T-cell (primary cell): ENCODE data around the gene ASPG. TPM values are rescaled to one million over a fixed set of nuclear protein-coding genes. Genes with fewer than 3 reads are reported as not detected.

Experiments
- ATAC-seq, 4 experiments: fragments of 200-7000 bp in 3 of 4; fragments of 150-1000 bp in 1 of 4; cut with Tn5 transposase; replicated peaks in 1 of 4; 1 replicate in 3 of 4; 2 replicates in 1 of 4; pipeline ENCODE4 v1.10.0; 2021; ENCODE audit warnings: moderate library complexity in 3 of 4, mild to moderate bottlenecking in 2 of 4, moderate number of reproducible peaks in 1 of 4
- CTCF ChIA-PET, 2 donors: fragments of 300-600 bp; sonication (Branson Sonifier 250); formaldehyde crosslinking; loops; one replicate each; lab custom pipeline; 2022; ENCODE audit warnings: antibody characterized with exemption in 2 of 2; lab: Charles Lee
- POLR2A ChIA-PET, 2 donors: fragments of 300-600 bp; sonication (Branson Sonifier 250); formaldehyde crosslinking; loops; one replicate each; lab custom pipeline; 2022; ENCODE audit warnings: antibody characterized with exemption in 2 of 2; lab: Charles Lee
- DNase-seq, 35 experiments: peaks; one replicate each; pipeline versions ENCODE4 v3.0.0 to v3.0.0-alpha.2; 2013 to 2023
- H3K27ac ChIP-seq: one replicate; pipeline ENCODE4 v1.5.1; 2013; ENCODE audit warnings: low read length
- H3K27me3 ChIP-seq, 2 experiments: replicated peaks in 1 of 2; 1 replicate in 1 of 2; 2 replicates in 1 of 2; pipeline versions ENCODE4 v1.6.1 to v1.7.0; 2013; ENCODE audit warnings: low read length in 1 of 2, mixed read lengths in 1 of 2; ENCODE audit not compliant: control insufficient read depth in 2 of 2, insufficient read depth in 2 of 2; ENCODE audit errors: extremely low read depth in 1 of 2
- H3K36me3 ChIP-seq, 2 donors: 1 replicate in 1 of 2; 2 replicates in 1 of 2; pipeline versions ENCODE4 v1.6.1 to v1.7.0; 2013; ENCODE audit warnings: low read length in 1 of 2; ENCODE audit not compliant: control insufficient read depth in 2 of 2, insufficient read depth in 1 of 2; ENCODE audit errors: extremely low read depth in 1 of 2
- H3K4me1 ChIP-seq, 2 experiments: 1 replicate in 1 of 2; 2 replicates in 1 of 2; pipeline versions ENCODE4 v1.6.1 to v1.7.0; 2013; ENCODE audit warnings: low read length in 2 of 2, mixed read lengths in 1 of 2; ENCODE audit not compliant: insufficient read depth in 2 of 2, control insufficient read depth in 1 of 2; ENCODE audit errors: extremely low read depth in 1 of 2
- H3K4me3 ChIP-seq, 2 donors: 1 replicate in 1 of 2; 2 replicates in 1 of 2; pipeline versions ENCODE4 v1.5.1 to v1.7.0; 2013; ENCODE audit warnings: mild to moderate bottlenecking in 2 of 2, low read length in 1 of 2, moderate library complexity in 1 of 2; ENCODE audit not compliant: control insufficient read depth in 1 of 2; ENCODE audit errors: extremely low read depth in 1 of 2
- H3K9me3 ChIP-seq: 2 replicates; pipeline ENCODE4 v1.7.0; 2013
- H3K27ac Mint-ChIP-seq, 2 donors: one replicate each; pipeline ENCODE4 v1.8.0; 2020 to 2021; ENCODE audit warnings: mild to moderate bottlenecking in 2 of 2, mixed read lengths in 2 of 2
- H3K27me3 Mint-ChIP-seq, 2 donors: one replicate each; pipeline ENCODE4 v1.8.0; 2021 to 2022; ENCODE audit warnings: mixed read lengths in 2 of 2
- H3K36me3 Mint-ChIP-seq: one replicate; pipeline ENCODE4 v1.8.0; 2021; ENCODE audit warnings: mixed read lengths
- H3K4me1 Mint-ChIP-seq, 3 donors: one replicate each; pipeline ENCODE4 v1.8.0; 2020 to 2022; ENCODE audit warnings: mixed read lengths in 3 of 3, mild to moderate bottlenecking in 1 of 3
- H3K4me3 Mint-ChIP-seq, 3 donors: one replicate each; pipeline ENCODE4 v1.8.0; 2020 to 2022; ENCODE audit warnings: mild to moderate bottlenecking in 3 of 3, mixed read lengths in 3 of 3, moderate library complexity in 3 of 3
- H3K9me3 Mint-ChIP-seq, 3 donors: one replicate each; pipeline ENCODE4 v1.8.0; 2020 to 2022; ENCODE audit warnings: mixed read lengths in 3 of 3
- WGBS: methylation state at CpG from one replicate; pipeline ENCODE4 v1.1.5; 2013; ENCODE audit warnings: missing lambda C conversion rate; ENCODE audit not compliant: insufficient coverage; 5-methylcytosine and 5-hydroxymethylcytosine counted together
- total RNA-seq, 35 experiments: library from RNA in 6 of 35; stranded (reverse) in 6 of 35; fragments of 120-200 nt in 1 of 35; gene quantifications; one replicate each; pipeline versions ENCODE4 v1.2.1 to v1.2.4 and lab custom pipeline; 2013 to 2026

The ASPG gene
- total RNA-seq, 5 donors from 2014 or later (not counting 1 experiment from before 2014, with no cell fraction given): 0.26 to 0.57 (median 0.38) TPM; not detected in 2

- Mint-ChIP-seq H3K4me1 (no peaks in the 10 kb centered on the region), H3K4me3 (no peak overlapping the region)
- peaks cover 0 to 8% of the 10 kb centered on the region in 2 experiments for H3K27me3 ChIP-seq
Measured at GRCh38 chr14:104100171-104101085, 14.9 kb downstream of the ASPG start.

GRCh38 chr14:104101086-104101621 is 15.7 kb downstream of the ASPG start:
- WGBS: 51% methylated on average over 6 of the region's 16 CpGs
- ChIA-PET CTCF (no interaction called here), POLR2A (no interaction called here)
- Mint-ChIP-seq H3K4me3 (no peak overlapping the region), H3K4me1 (no peaks in the 10 kb centered on the region), H3K27me3 (no peaks in the 10 kb centered on the region), H3K27ac (no peak overlapping the region), H3K36me3 (no peaks in the 10 kb centered on the region), H3K9me3 (no peaks in the 10 kb centered on the region)
- ATAC-seq (no peak), DNase-seq (no peak)
- Histone ChIP-seq H3K27me3 (peaks cover 0 to 7% of the 10 kb centered on the region in 2 experiments), H3K4me1 (no peaks in the 10 kb centered on the region), H3K27ac (no peak overlapping the region), H3K9me3 (no peaks in the 10 kb centered on the region), H3K4me3 (no peak overlapping the region), H3K36me3 (no peaks in the 10 kb centered on the region)

More at GRCh38 chr14:104100171-104101085, 14.9 kb downstream of the ASPG start:
- ChIA-PET POLR2A (no interaction called here), CTCF (no interaction called here)
- WGBS: 72% methylated on average over 22 of the region's 23 CpGs
- Mint-ChIP-seq H3K27ac (no peak overlapping the region), H3K27me3 (peaks cover 0 to 3% of the 10 kb centered on the region in 2 donors), H3K9me3 (no peaks in the 10 kb centered on the region), H3K36me3 (no peaks in the 10 kb centered on the region)
- H3K9me3 ChIP-seq: no peaks in the 10 kb centered on the region
- ATAC-seq (no peak), DNase-seq (no peak)
- no peaks in the 10 kb centered on the region for H3K36me3 ChIP-seq
- no peaks in the 10 kb centered on the region for H3K4me1 ChIP-seq
- H3K27ac ChIP-seq: no peak overlapping the region
- H3K4me3 ChIP-seq: no peak overlapping the region

- no peak for ATAC-seq
- H3K27me3 ChIP-seq: peaks cover 0 to 8% of the 10 kb centered on the region in 2 experiments
- no peaks in the 10 kb centered on the region for H3K36me3 ChIP-seq
- CTCF ChIA-PET: no interaction called here
- H3K9me3 ChIP-seq: no peaks in the 10 kb centered on the region
- H3K4me1 Mint-ChIP-seq: no peaks in the 10 kb centered on the region
- H3K4me3 ChIP-seq: no peak overlapping the region
- no peak overlapping the region for H3K4me3 Mint-ChIP-seq
- H3K9me3 Mint-ChIP-seq: no peaks in the 10 kb centered on the region
- POLR2A ChIA-PET: no interaction called here
- DNase-seq: no peak
- no peaks in the 10 kb centered on the region for H3K4me1 ChIP-seq
- H3K27ac ChIP-seq: no peak overlapping the region
- WGBS: 88% methylated on average over 10 of the region's 16 CpGs
- no peaks in the 10 kb centered on the region for H3K36me3 Mint-ChIP-seq
- no peak overlapping the region for H3K27ac Mint-ChIP-seq
- no peaks in the 10 kb centered on the region for H3K27me3 Mint-ChIP-seq
Measured at GRCh38 chr14:104101651-104102281, 16.3 kb downstream of the ASPG start.

GRCh38 chr14:104102282-104102914 is 16.9 kb downstream of the ASPG start:
- Mint-ChIP-seq H3K27me3 (no peaks in the 10 kb centered on the region), H3K4me3 (no peak overlapping the region)

GRCh38 chr14:104103061-104103445 is 17.6 kb downstream of the ASPG start:
- H3K4me1 Mint-ChIP-seq: no peaks in the 10 kb centered on the region
- H3K36me3 Mint-ChIP-seq: no peaks in the 10 kb centered on the region
- ChIA-PET POLR2A (no interaction called here), CTCF (no interaction called here)
- no peaks in the 10 kb centered on the region for H3K27me3 Mint-ChIP-seq
- Histone ChIP-seq H3K4me3 (no peak overlapping the region), H3K27me3 (peaks cover 0 to 12% of the 10 kb centered on the region in 2 experiments), H3K27ac (no peak overlapping the region), H3K9me3 (no peaks in the 10 kb centered on the region), H3K4me1 (no peaks in the 10 kb centered on the region), H3K36me3 (no peaks in the 10 kb centered on the region)
- WGBS: 78% methylated on average over 26 of the region's 26 CpGs
- DNase-seq (no peak), ATAC-seq (no peak)
- H3K27ac Mint-ChIP-seq: no peak overlapping the region
- H3K4me3 Mint-ChIP-seq: no peak overlapping the region
- H3K9me3 Mint-ChIP-seq: no peaks in the 10 kb centered on the region

More at GRCh38 chr14:104102282-104102914, 16.9 kb downstream of the ASPG start:
- Mint-ChIP-seq H3K36me3 (no peaks in the 10 kb centered on the region), H3K4me1 (no peaks in the 10 kb centered on the region), H3K27ac (no peak overlapping the region), H3K9me3 (no peaks in the 10 kb centered on the region)
- Histone ChIP-seq H3K9me3 (no peaks in the 10 kb centered on the region), H3K27ac (no peak overlapping the region), H3K4me1 (no peaks in the 10 kb centered on the region), H3K27me3 (peaks cover 0 to 8% of the 10 kb centered on the region in 2 experiments), H3K4me3 (no peak overlapping the region), H3K36me3 (no peaks in the 10 kb centered on the region)
- CTCF ChIA-PET: no interaction called here
- DNase-seq (no peak), ATAC-seq (no peak)
- WGBS: no CpG with 5 or more reads among the region's 16 CpGs
- POLR2A ChIA-PET: no interaction called here

GRCh38 chr14:104103446-104104075 is 18.1 kb downstream of the ASPG start:
- no peak for DNase-seq
- no peak overlapping the region for H3K27ac Mint-ChIP-seq
- WGBS: 76% methylated on average over 15 of the region's 23 CpGs
- Histone ChIP-seq H3K4me3 (no peak overlapping the region), H3K27ac (no peak overlapping the region), H3K4me1 (no peaks in the 10 kb centered on the region), H3K9me3 (no peaks in the 10 kb centered on the region), H3K36me3 (no peaks in the 10 kb centered on the region), H3K27me3 (peaks cover 0 to 14% of the 10 kb centered on the region in 2 experiments)
- no peak overlapping the region for H3K4me3 Mint-ChIP-seq
- no peaks in the 10 kb centered on the region for H3K36me3 Mint-ChIP-seq
- POLR2A ChIA-PET: no interaction called here
- CTCF ChIA-PET: no interaction called here
- no peaks in the 10 kb centered on the region for H3K9me3 Mint-ChIP-seq
- H3K27me3 Mint-ChIP-seq: no peaks in the 10 kb centered on the region
- H3K4me1 Mint-ChIP-seq: no peaks in the 10 kb centered on the region
- no peak for ATAC-seq
